K562 (cell line): ENCODE measurements around the gene DYSF.

Experiments
- ADNP ChIP-seq: fragments of 200-800 bp; sonication (Bioruptor generic); IDR thresholded peaks from 2 replicates; pipeline ENCODE4 v1.6.1; 2016; ENCODE audit warnings: missing genetic modification characterization, missing compliant biosample characterization
- JUNB ChIP-seq: fragments of 450-650 bp; formaldehyde crosslinking; conservative IDR thresholded peaks from 2 replicates; pipeline ENCODE4 v1.4.0; 2020; ENCODE audit warnings: mild to moderate bottlenecking
- KLF10 ChIP-seq: fragments of 250-450 bp; sonication (Bioruptor Pico); IDR thresholded peaks from 2 replicates; pipeline ENCODE4 v1.6.1; 2021; ENCODE audit warnings: matching md5 sums
- L3MBTL2 ChIP-seq: fragments of 450-650 bp; IDR thresholded peaks from 2 replicates; pipeline ENCODE4 v1.6.1; 2016; ENCODE audit warnings: mild to moderate bottlenecking, moderate library complexity
- TF ChIP-seq, protein P1 (sequence below), 3 experiments: IDR thresholded peaks in 2 of 3; conservative IDR thresholded peaks in 1 of 3; 2 replicates each; pipeline ENCODE4 v1.5.1; 2011 to 2012; ENCODE audit warnings: low read length in 3 of 3, mild to moderate bottlenecking in 3 of 3, control low read depth in 2 of 3, improper control_type of control experiment in 1 of 3, inconsistent platforms in 1 of 3, low read depth in 1 of 3, mixed read lengths in 1 of 3, moderate library complexity in 1 of 3; ENCODE audit not compliant: insufficient read depth in 2 of 3
- TF ChIP-seq, protein P2 (sequence below): sonication (generic); formaldehyde crosslinking; IDR thresholded peaks from 2 replicates; pipeline ENCODE4 v1.8.1; 2023; ENCODE audit warnings: mild to moderate bottlenecking, missing genetic modification reagents

DNA sequence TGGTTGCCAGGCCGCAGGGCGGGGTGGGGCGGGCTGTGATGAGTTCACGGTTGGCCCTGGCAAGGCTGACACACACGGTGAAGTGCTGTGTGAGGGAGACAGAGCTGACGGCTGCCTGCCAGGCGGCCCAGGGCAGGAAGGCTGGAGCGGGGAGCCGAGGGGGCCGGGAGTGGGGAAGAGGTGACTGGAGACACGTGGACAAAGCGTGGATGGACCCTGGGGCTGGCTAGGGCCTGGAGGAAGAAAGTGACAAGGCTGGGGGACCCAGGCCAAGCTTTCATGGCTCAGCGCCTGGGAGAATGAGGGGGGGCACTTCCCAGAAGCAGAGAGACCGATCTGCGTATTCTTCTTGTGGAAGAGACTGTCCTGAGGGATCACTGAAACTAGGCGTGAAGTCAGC is 123.2 kb downstream of the DYSF start:
- TF ChIP-seq L3MBTL2 (no peak), KLF10 (CRISPR knock-in tag) (no peak), ADNP (tag) (no peak), JUNB (no peak)
- TF ChIP-seq, protein P1, sequence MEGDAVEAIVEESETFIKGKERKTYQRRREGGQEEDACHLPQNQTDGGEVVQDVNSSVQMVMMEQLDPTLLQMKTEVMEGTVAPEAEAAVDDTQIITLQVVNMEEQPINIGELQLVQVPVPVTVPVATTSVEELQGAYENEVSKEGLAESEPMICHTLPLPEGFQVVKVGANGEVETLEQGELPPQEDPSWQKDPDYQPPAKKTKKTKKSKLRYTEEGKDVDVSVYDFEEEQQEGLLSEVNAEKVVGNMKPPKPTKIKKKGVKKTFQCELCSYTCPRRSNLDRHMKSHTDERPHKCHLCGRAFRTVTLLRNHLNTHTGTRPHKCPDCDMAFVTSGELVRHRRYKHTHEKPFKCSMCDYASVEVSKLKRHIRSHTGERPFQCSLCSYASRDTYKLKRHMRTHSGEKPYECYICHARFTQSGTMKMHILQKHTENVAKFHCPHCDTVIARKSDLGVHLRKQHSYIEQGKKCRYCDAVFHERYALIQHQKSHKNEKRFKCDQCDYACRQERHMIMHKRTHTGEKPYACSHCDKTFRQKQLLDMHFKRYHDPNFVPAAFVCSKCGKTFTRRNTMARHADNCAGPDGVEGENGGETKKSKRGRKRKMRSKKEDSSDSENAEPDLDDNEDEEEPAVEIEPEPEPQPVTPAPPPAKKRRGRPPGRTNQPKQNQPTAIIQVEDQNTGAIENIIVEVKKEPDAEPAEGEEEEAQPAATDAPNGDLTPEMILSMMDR (IDR thresholded peaks at IDR 0.05 in 2 of 3, conservative IDR thresholded peaks at IDR 0.05 in 1 of 3; ENCODE audit: insufficient read depth in 2 of 3, low read depth in 1 of 3, low read length in 3 of 3), result no peak
- TF ChIP-seq, protein P2, sequence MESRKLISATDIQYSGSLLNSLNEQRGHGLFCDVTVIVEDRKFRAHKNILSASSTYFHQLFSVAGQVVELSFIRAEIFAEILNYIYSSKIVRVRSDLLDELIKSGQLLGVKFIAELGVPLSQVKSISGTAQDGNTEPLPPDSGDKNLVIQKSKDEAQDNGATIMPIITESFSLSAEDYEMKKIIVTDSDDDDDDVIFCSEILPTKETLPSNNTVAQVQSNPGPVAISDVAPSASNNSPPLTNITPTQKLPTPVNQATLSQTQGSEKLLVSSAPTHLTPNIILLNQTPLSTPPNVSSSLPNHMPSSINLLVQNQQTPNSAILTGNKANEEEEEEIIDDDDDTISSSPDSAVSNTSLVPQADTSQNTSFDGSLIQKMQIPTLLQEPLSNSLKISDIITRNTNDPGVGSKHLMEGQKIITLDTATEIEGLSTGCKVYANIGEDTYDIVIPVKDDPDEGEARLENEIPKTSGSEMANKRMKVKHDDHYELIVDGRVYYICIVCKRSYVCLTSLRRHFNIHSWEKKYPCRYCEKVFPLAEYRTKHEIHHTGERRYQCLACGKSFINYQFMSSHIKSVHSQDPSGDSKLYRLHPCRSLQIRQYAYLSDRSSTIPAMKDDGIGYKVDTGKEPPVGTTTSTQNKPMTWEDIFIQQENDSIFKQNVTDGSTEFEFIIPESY, result no peak
